Loucy (cell line): ENCODE measurements around the gene CCL28.

Source experiments
- EZH2phosphoT487 ChIP-seq: fragments of 200-600 bp; IDR thresholded peaks from 2 replicates; pipeline ENCODE4 v1.6.1; 2018; ENCODE audit warnings: antibody characterized with exemption, mild to moderate bottlenecking, moderate library complexity, borderline replicate concordance
- TF ChIP-seq, protein P1 (sequence below): fragments of 200-600 bp; sonication (generic); conservative IDR thresholded peaks from 2 replicates; pipeline ENCODE4 v1.5.1; 2014; ENCODE audit warnings: mild to moderate bottlenecking, antibody characterized with exemption, low read length

DNA sequence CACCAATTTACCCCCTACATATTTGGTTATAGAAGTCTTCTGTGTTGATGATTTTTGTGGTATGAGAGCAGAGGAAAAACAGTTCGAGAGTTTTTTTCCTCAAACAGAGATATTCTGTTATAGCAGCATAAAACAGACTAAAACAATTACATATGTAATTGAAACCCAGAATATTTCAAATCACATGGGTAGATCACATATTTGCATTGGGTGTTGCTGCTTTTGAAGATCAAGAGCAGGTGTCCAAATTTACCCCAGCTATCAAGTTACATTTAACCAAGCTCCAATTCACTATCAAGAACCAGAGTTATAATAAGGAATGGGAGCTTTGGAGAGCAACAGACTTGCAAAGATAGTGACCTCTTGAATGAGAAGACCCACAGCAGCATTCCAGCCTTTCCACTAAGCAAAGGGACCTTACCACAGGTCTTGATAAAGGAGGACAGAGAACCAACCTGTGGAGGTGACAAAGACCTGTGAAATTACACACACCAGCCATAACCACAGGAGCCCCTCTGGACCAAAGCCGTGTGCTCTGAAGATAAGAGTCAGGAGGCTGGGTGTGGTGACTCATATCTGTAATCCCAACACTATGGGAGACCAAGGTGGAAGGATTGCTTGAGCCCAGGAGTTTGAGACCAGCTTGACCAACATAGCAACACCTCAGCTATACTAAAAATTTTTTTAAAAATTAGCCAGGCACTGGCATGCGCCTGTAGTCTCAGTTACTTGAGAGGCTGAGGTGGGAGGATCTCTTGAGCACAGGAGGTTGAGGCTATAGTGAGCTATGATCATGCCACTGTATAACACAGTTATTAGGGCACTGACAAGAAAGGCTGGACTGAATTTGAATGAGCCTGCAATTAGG lies 4.0 kb upstream of the CCL28 start:
- TF ChIP-seq, protein P1, sequence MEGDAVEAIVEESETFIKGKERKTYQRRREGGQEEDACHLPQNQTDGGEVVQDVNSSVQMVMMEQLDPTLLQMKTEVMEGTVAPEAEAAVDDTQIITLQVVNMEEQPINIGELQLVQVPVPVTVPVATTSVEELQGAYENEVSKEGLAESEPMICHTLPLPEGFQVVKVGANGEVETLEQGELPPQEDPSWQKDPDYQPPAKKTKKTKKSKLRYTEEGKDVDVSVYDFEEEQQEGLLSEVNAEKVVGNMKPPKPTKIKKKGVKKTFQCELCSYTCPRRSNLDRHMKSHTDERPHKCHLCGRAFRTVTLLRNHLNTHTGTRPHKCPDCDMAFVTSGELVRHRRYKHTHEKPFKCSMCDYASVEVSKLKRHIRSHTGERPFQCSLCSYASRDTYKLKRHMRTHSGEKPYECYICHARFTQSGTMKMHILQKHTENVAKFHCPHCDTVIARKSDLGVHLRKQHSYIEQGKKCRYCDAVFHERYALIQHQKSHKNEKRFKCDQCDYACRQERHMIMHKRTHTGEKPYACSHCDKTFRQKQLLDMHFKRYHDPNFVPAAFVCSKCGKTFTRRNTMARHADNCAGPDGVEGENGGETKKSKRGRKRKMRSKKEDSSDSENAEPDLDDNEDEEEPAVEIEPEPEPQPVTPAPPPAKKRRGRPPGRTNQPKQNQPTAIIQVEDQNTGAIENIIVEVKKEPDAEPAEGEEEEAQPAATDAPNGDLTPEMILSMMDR: no peak
- no peak for TF ChIP-seq EZH2phosphoT487
